ENCODE measurements around the gene SYNGR2.

Gene SYNGR2

GRCh38 chr17:78168242-78168902 lies at the start of gene SYNGR2:
Gene SYNGR2, plus strand, starts transcription at chr17:78168581. Its CDS starts 36 bp downstream, at chr17:78168617.
- H3K4me3 ChIP-seq (ENCODE audit: low read depth, low read length), result peak within 1 kb of the TSS; percentile 51

GRCh38 chr17:78118801-78119241 lies 49.6 kb upstream of the SYNGR2 start:
- no peak overlapping the region for H3K4me3 ChIP-seq (ENCODE audit: low read depth, low read length)

- H3K4me3 ChIP-seq (ENCODE audit: low read depth, low read length), result no peak overlapping the region
Observed at GRCh38 chr17:78120537-78120936, 47.8 kb upstream of the SYNGR2 start.

- no peak overlapping the region for H3K4me3 ChIP-seq (ENCODE audit: low read depth, low read length)
Observed at GRCh38 chr17:78120971-78121800, 47.2 kb upstream of the SYNGR2 start.

- H3K4me3 ChIP-seq (ENCODE audit: low read depth, low read length), result no peak overlapping the region
Observed at GRCh38 chr17:78121801-78122215, 46.6 kb upstream of the SYNGR2 start.

GRCh38 chr17:78122216-78122930 lies 46.0 kb upstream of the SYNGR2 start:
- H3K4me3 ChIP-seq (ENCODE audit: low read depth, low read length), result no peak overlapping the region

GRCh38 chr17:78122931-78123249 lies 45.5 kb upstream of the SYNGR2 start:
- no peak overlapping the region for H3K4me3 ChIP-seq (ENCODE audit: low read depth, low read length)

GRCh38 chr17:78123258-78123929 lies 45.0 kb upstream of the SYNGR2 start:
- H3K4me3 ChIP-seq (ENCODE audit: low read depth, low read length), result no peak overlapping the region

GRCh38 chr17:78124081-78124835 lies 44.1 kb upstream of the SYNGR2 start:
- H3K4me3 ChIP-seq (ENCODE audit: low read depth, low read length), result no peak overlapping the region

GRCh38 chr17:78124836-78125137 lies 43.6 kb upstream of the SYNGR2 start:
- H3K4me3 ChIP-seq (ENCODE audit: low read depth, low read length), result no peak overlapping the region

GRCh38 chr17:78125138-78125913 lies 43.1 kb upstream of the SYNGR2 start:
- no peak overlapping the region for H3K4me3 ChIP-seq (ENCODE audit: low read depth, low read length)

- no peak overlapping the region for H3K4me3 ChIP-seq (ENCODE audit: low read depth, low read length)
Observed at GRCh38 chr17:78125976-78126894, 42.1 kb upstream of the SYNGR2 start.

- H3K4me3 ChIP-seq (ENCODE audit: low read depth, low read length), result no peak overlapping the region
Observed at GRCh38 chr17:78126895-78127238, 41.5 kb upstream of the SYNGR2 start.

GRCh38 chr17:78127239-78127887 lies 41.0 kb upstream of the SYNGR2 start:
- peak overlapping the region; percentile 54 for H3K4me3 ChIP-seq (ENCODE audit: low read depth, low read length)

- peak overlapping the region; percentile 54 for H3K4me3 ChIP-seq (ENCODE audit: low read depth, low read length)
Observed at GRCh38 chr17:78127888-78128550, 40.4 kb upstream of the SYNGR2 start.

GRCh38 chr17:78128551-78129350 lies 39.6 kb upstream of the SYNGR2 start, which contains the start of gene TMC6:
Gene TMC6, minus strand, starts transcription at chr17:78128755. Its CDS starts 1,923 bp downstream, at chr17:78126832.
- peak within 1 kb of the TSS; percentile 54 for H3K4me3 ChIP-seq (ENCODE audit: low read depth, low read length)
